HEK293T (cell line): Measurements from ENCODE around the gene CEP192.

ENCODE experiments used
- CTCF ChIA-PET: fragments of 350-600 bp; formaldehyde crosslinking; extraction: SDS; loops from one replicate; lab custom pipeline; 2021; ENCODE audit warnings: antibody characterized with exemption, inconsistent platforms; lab: Yijun Ruan, JAX
- POLR2A ChIA-PET: fragments of 350-600 bp; formaldehyde crosslinking; extraction: SDS; loops from one replicate; lab custom pipeline; 2020; ENCODE audit warnings: antibody characterized with exemption, inconsistent platforms; lab: Yijun Ruan, JAX
- DNase-seq: peaks from one replicate; pipeline ENCODE4 v3.0.0; 2012; ENCODE audit warnings: mixed read lengths; ENCODE audit errors: extremely low spot score
- ARNT ChIP-seq: fragments of 450-650 bp; IDR thresholded peaks from 2 replicates; pipeline ENCODE4 v1.6.1; 2017; ENCODE audit warnings: mild to moderate bottlenecking
- BHLHE40 ChIP-seq: fragments of 450-650 bp; IDR thresholded peaks from 2 replicates; pipeline ENCODE4 v1.6.1; 2016; ENCODE audit warnings: mild to moderate bottlenecking, moderate library complexity, borderline replicate concordance
- CTBP1 ChIP-seq: fragments of 450-650 bp; IDR thresholded peaks from 2 replicates; pipeline ENCODE4 v1.6.1; 2016; ENCODE audit warnings: borderline replicate concordance
- ELF4 ChIP-seq: fragments of 450-650 bp; IDR thresholded peaks from 2 replicates; pipeline ENCODE4 v1.6.1; 2017; ENCODE audit warnings: antibody characterized with exemption
- FOXA1 ChIP-seq: fragments of 450-650 bp; IDR thresholded peaks from 2 replicates; pipeline ENCODE4 v1.6.1; 2016; ENCODE audit warnings: mild to moderate bottlenecking
- FOXK2 ChIP-seq: fragments of 450-650 bp; IDR thresholded peaks from 2 replicates; pipeline ENCODE4 v1.6.1; 2016; ENCODE audit warnings: mild to moderate bottlenecking
- FOXM1 ChIP-seq: fragments of 450-650 bp; IDR thresholded peaks from 2 replicates; pipeline ENCODE4 v1.6.1; 2017; ENCODE audit warnings: mild to moderate bottlenecking, borderline replicate concordance
- HDGF ChIP-seq: fragments of 450-650 bp; IDR thresholded peaks from 2 replicates; pipeline ENCODE4 v1.6.1; 2017; ENCODE audit warnings: antibody characterized with exemption, borderline replicate concordance
- L3MBTL2 ChIP-seq: fragments of 450-650 bp; conservative IDR thresholded peaks from 2 replicates; pipeline ENCODE4 v1.6.1; 2016; ENCODE audit warnings: mild to moderate bottlenecking
- LEF1 ChIP-seq: fragments of 450-650 bp; IDR thresholded peaks from 2 replicates; pipeline ENCODE4 v1.6.1; 2017; ENCODE audit warnings: mild to moderate bottlenecking, borderline replicate concordance
- NFRKB ChIP-seq: fragments of 450-650 bp; IDR thresholded peaks from 2 replicates; pipeline ENCODE4 v1.6.1; 2016; ENCODE audit warnings: mild to moderate bottlenecking, moderate library complexity
- SP1 ChIP-seq: fragments of 450-650 bp; IDR thresholded peaks from 2 replicates; pipeline ENCODE4 v1.6.1; 2017
- SUZ12 ChIP-seq: fragments of 450-650 bp; IDR thresholded peaks from 2 replicates; pipeline ENCODE4 v1.6.1; 2016; ENCODE audit warnings: mild to moderate bottlenecking
- TARDBP ChIP-seq: fragments of 450-650 bp; IDR thresholded peaks from 2 replicates; pipeline ENCODE4 v1.6.1; 2016
- ZNF384 ChIP-seq: fragments of 450-650 bp; IDR thresholded peaks from 2 replicates; pipeline ENCODE4 v1.6.1; 2016
- TF ChIP-seq, protein P1 (sequence below): fragments of 450-650 bp; IDR thresholded peaks from 2 replicates; pipeline ENCODE4 v1.6.1; 2016

The CEP192 gene

DNA sequence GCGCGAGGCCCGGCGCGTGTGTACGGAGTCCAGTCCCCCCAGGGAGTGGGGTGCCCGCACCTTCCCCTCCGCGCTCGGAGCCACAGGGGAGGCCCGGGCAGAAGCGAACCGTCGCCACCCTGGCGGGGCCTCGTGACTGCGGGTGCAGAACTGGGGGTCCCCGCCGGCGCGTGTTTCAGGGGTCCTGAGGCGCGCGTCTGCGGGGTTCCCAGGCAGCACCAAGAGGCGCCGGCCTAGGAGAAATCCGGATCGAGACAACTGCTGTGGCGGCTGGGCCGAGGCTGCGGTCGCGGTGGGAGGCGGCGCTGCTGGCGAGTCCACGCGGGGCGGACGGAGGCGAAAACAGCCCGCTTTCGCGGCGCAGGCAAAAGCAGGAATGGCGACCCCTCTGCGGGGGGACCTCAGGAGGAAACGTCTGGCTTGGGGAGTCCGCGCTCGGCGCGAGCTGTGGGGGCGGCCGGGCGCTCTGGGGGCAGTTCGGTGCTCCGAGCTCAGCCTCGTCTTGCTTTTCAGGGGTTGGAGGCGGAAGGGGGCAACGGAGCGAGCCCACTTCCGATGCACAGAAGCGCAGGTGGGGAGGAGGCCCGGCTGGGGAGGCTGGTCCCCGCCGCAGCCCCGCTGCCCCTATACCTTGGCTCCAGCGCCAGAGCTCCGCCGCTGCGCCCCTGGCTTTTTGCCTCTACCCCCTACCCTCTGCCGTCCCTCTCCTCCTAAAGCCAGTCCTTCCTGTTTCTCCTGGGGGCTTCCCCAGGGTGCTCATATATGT is 145.9 kb downstream of the CEP192 start:
- DNase-seq = no peak
- TF ChIP-seq TARDBP = no peak
- CTCF ChIA-PET = no interaction called here
- POLR2A ChIA-PET = no interaction called here

DNA sequence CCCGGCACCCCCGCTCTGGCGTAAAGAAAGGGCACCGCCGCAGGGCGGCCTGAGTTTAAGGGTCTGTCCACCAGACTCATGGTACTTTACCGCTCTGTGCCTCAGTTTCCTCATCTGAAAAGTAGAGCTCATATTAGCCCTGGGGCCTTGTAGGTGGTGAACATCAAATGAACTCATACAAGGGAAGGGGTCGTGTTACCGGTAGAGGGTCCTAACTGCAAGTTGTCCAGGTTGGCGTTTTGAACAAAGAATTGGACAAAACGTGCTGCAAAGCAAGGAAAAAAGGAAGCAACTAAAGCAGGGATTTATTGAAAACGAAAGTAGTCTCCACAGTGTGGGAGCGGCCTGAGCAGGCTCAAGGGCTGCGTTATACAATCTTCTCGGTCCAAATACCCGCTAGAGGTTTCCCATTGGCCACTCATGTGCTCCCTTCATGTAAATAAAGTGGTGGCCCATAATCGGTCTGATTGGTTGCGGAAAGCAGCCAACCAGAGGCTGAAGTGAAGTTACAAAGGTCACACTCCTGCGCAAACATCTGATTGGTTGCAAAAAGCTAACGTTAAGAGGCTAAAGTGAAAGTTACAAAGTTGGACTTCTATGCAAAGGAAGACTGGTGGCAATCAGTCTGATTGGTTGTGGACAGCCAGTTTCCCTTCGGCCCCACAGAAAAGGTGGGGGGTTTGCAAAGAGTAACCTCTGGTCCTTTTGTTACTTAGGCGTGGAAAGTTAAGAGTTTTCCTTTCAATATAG is 146.7 kb downstream of the CEP192 start:
- CTCF ChIA-PET = no interaction called here
- no peak for DNase-seq
- POLR2A ChIA-PET = no interaction called here
- TF ChIP-seq FOXA1 = no peak
- TF ChIP-seq CTBP1 = no peak
- TF ChIP-seq L3MBTL2 = no peak
- no peak for TF ChIP-seq LEF1
- no peak for TF ChIP-seq SUZ12
- TF ChIP-seq FOXM1 = no peak
- TF ChIP-seq ARNT = no peak
- no peak for TF ChIP-seq NFRKB
- no peak for TF ChIP-seq ZNF384
- TF ChIP-seq BHLHE40 = no peak
- TF ChIP-seq TARDBP = no peak
- no peak for TF ChIP-seq HDGF
- TF ChIP-seq, protein P1, sequence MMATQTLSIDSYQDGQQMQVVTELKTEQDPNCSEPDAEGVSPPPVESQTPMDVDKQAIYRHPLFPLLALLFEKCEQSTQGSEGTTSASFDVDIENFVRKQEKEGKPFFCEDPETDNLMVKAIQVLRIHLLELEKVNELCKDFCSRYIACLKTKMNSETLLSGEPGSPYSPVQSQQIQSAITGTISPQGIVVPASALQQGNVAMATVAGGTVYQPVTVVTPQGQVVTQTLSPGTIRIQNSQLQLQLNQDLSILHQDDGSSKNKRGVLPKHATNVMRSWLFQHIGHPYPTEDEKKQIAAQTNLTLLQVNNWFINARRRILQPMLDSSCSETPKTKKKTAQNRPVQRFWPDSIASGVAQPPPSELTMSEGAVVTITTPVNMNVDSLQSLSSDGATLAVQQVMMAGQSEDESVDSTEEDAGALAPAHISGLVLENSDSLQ = no peak
- TF ChIP-seq SP1 = no peak
- TF ChIP-seq FOXK2 = no peak
- TF ChIP-seq ELF4 = no peak

DNA sequence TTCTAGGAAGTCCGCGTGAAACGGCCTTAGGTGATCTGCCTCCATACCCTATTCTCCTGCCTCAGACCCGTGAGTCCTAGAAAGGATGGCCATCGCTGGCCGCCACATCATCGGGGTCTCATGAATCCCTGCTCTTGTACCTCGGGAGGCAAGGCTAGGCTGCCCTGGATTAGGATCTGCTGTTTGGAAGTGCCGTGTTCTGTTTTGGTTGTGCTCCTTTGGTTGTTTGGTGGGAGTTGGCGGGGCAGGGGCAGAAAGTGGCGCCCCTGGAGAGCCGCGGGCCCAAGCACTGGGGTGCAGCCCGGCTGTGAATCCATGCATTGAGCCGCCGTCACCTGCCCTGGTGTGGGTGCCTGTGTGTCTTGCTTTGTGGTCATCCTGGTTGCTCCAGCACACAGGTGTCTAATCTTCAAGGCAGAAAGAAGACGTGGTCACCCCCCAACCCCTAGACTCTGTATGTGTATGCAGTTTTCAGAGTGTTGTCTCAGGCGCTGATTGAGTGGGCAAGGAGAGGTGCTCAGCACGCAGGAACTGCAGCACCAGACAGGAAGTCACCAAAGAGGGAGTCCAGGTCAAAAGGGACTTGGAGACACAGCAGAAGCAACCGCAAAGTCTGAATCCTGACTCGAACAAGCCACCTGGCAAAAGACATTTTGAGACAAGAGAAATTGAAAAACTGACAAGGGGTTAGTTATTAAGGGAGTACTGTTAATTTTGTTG is 147.4 kb downstream of the CEP192 start:
- ChIA-PET POLR2A (no interaction called here), CTCF (no interaction called here)
- DNase-seq = no peak
- TF ChIP-seq ARNT = no peak

DNA sequence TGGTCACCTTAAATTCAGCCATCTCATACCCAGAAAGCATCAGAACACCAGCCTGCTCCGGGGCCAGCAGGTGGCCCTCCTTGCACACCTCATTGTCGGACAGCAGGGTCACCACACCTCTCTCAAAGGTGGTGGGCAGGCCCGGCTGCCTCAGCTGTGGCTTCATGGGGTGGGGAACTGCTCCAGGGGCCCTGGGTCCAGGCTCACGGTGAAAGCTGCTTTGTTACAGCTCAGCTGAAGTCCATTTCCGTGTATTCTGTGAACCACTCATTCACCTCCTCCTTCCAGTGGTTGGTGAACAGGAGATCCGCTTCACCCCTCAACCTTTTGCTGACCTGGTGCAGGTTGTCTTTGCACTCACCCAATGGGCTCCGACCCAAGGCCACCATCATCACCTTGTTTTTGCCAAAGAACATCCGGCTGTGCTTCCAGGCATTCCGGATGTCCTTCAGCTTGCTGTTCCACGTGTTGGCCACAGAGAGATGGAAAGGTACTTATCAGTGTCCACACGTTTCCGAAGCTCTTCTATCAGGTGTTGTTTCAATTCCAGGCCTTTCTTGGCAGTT is 148.8 kb downstream of the CEP192 start:
- ChIA-PET POLR2A (no interaction called here), CTCF (no interaction called here)
- TF ChIP-seq FOXK2 = no peak
- TF ChIP-seq BHLHE40 = no peak
- TF ChIP-seq HDGF = no peak
- TF ChIP-seq ARNT = no peak
- no peak for TF ChIP-seq NFRKB
- no peak for TF ChIP-seq ZNF384
- no peak for DNase-seq

DNA sequence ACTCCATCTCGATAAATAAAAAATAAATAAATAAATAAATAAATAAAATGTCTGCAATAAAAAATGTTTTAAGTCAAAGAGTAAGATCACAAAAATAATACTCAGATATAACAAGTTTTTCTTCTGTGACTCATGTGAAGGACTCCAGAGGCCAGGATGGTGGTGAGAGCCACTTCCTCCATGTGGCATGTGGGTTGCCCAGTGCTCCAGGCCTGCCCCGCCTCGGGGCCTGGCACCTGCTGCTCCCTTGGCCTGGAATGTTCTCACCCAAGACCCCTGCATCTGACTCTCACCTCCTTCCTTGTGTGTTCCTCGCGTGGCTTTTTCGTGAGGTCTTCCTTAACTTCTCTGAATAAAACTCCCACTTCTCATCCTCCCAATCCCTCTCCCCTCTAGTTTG is 150.0 kb downstream of the CEP192 start:
- TF ChIP-seq ZNF384 (no peak), SUZ12 (no peak), FOXK2 (no peak), ARNT (no peak), SP1 (no peak), FOXM1 (no peak), ELF4 (no peak), TARDBP (no peak), L3MBTL2 (no peak), NFRKB (no peak), LEF1 (no peak), HDGF (no peak), FOXA1 (no peak), CTBP1 (no peak), BHLHE40 (no peak)
- TF ChIP-seq, protein P1 = no peak
- ChIA-PET POLR2A (no interaction called here), CTCF (no interaction called here)
- DNase-seq = no peak

DNA sequence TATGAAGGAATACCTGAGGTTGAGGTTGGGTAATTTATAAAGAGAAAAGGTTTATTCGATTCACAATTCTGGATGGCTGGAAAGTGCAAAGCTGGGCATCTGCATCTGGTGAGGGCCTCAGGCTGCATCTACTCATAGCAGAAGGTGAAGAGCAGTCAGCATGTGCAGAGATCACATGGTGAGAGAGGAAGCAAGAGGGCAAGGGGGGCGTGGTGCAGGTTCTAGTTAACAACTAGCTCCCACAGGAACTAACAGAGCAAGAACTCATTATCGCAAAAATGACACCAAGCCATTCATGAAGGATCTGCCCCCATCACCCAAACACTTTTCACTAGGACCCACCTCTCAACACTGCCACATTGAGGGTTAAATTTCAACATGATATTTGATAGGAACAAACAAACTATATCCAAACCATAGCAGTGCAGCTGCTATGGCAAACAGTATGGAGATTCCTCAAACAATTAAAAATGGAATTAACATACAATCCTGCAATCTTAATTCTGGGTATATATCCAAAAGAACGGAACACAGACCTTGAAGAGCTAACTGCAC is 154.6 kb downstream of the CEP192 start:
- no peak for DNase-seq
- ChIA-PET POLR2A (no interaction called here), CTCF (no interaction called here)
- TF ChIP-seq FOXM1 (no peak), SP1 (no peak), BHLHE40 (no peak), ZNF384 (no peak), L3MBTL2 (no peak), NFRKB (no peak), TARDBP (no peak), ARNT (no peak), HDGF (no peak), ELF4 (no peak), LEF1 (no peak), SUZ12 (no peak), FOXA1 (no peak), FOXK2 (no peak), CTBP1 (no peak)
- TF ChIP-seq, protein P1 = no peak
